HCT116 (cell line): ENCODE measurements around the gene ARID3A. TPM values are rescaled to one million over a fixed set of nuclear protein-coding genes. Genes with fewer than 3 reads are reported as not detected.

Source experiments
- ATAC-seq: fragments of 200-7000 bp; cut with Tn5 transposase; 2 replicates; pipeline ENCODE4 v1.9.1; 2020; ENCODE audit warnings: mild to moderate bottlenecking, moderate library complexity
- BruUV-seq: library from RNA; stranded (reverse); fragments of 400-500 nt; replicated peaks from 2 replicates; lab custom pipeline; 2021; lab: Mats Ljungman, UMichigan
- CTCF ChIA-PET: fragments of 300-600 bp; sonication (Branson Sonifier 250); formaldehyde crosslinking; loops from one replicate; lab custom pipeline; 2021; ENCODE audit warnings: antibody characterized with exemption; lab: Charles Lee
- POLR2A ChIA-PET: fragments of 300-600, 350-600 bp; sonication (Branson Sonifier 250); formaldehyde crosslinking; loops from one replicate; lab custom pipeline; 2021; ENCODE audit warnings: antibody characterized with exemption; lab: Charles Lee
- RAD21 ChIA-PET, 2 experiments: fragments of 300-600 bp; sonication (Branson Sonifier 250); formaldehyde crosslinking; loops; one replicate each; lab custom pipeline; 2023; ENCODE audit warnings: low total read pairs in 2 of 2; ENCODE audit not compliant: uncharacterized antibody in 2 of 2, unreplicated experiment in 2 of 2, low non-redundant PET in 1 of 2; lab: Charles Lee
- DNase-seq: peaks from one replicate; pipeline ENCODE4 v3.0.0-alpha.2; 2010; ENCODE audit warnings: low read depth, low spot score
- H2AFZ ChIP-seq: fragments of 200-600 bp; shearing (Covaris generic), sonication (generic); 2 replicates; pipeline ENCODE4 v1.6.1; 2017; ENCODE audit warnings: low read depth, mixed run types, mixed read lengths, antibody characterized with exemption, low read length; ENCODE audit not compliant: poor library complexity, severe bottlenecking
- H3K27ac ChIP-seq: 2 replicates; pipeline ENCODE4 v1.5.1; 2012; ENCODE audit warnings: low read depth, low read length
- H3K27me3 ChIP-seq: fragments of 200-600 bp; sonication (generic); 2 replicates; pipeline ENCODE4 v1.6.1; 2016; ENCODE audit warnings: mixed run types, low read length, mixed read lengths; ENCODE audit not compliant: insufficient read depth
- H3K36me3 ChIP-seq, 2 experiments: fragments of 200-500 bp in 1 of 2; fragments of 200-600 bp in 1 of 2; sonication (Bioruptor generic) in 1 of 2; sonication (generic) in 1 of 2; 2 replicates each; pipeline versions ENCODE4 v1.5.1 to v1.6.1; 2014 to 2016; ENCODE audit warnings: low read length in 2 of 2, inconsistent platforms in 1 of 2, mixed read lengths in 1 of 2, mixed run types in 1 of 2; ENCODE audit not compliant: insufficient read depth in 2 of 2, control insufficient read depth in 1 of 2
- H3K4me1 ChIP-seq, 2 experiments: fragments of 200-600 bp in 1 of 2; sonication (generic) in 1 of 2; 2 replicates each; pipeline versions ENCODE4 v1.5.1 to v1.6.1; 2012 to 2017; ENCODE audit warnings: low read length in 2 of 2, inconsistent platforms in 1 of 2, mild to moderate bottlenecking in 1 of 2, mixed read lengths in 1 of 2, mixed run types in 1 of 2, moderate library complexity in 1 of 2; ENCODE audit not compliant: insufficient read depth in 2 of 2, control insufficient read depth in 1 of 2
- H3K4me2 ChIP-seq: fragments of 200-600 bp; sonication (generic); 2 replicates; pipeline ENCODE4 v1.6.1; 2017; ENCODE audit warnings: mixed run types, low read length, mixed read lengths
- H3K4me3 ChIP-seq, 2 experiments: fragments of 200-600 bp in 1 of 2; sonication (generic) in 1 of 2; replicated peaks in 1 of 2; 2 replicates each; pipeline ENCODE4 v1.5.1; 2011 to 2016; ENCODE audit warnings: low read length in 2 of 2, control low read depth in 1 of 2, low read depth in 1 of 2, mild to moderate bottlenecking in 1 of 2, mixed read lengths in 1 of 2, mixed run types in 1 of 2
- H3K79me2 ChIP-seq: fragments of 200-600 bp; sonication (generic); 2 replicates; pipeline ENCODE4 v1.6.1; 2017; ENCODE audit warnings: mild to moderate bottlenecking, mixed run types, low read length, moderate library complexity, mixed read lengths; ENCODE audit not compliant: insufficient read depth
- H3K9ac ChIP-seq: fragments of 200-600 bp; sonication (generic); 2 replicates; pipeline ENCODE4 v1.6.1; 2016; ENCODE audit warnings: low read length, mixed read lengths
- H3K9me2 ChIP-seq: fragments of 200-600 bp; sonication (generic), shearing (Covaris generic); 2 replicates; pipeline ENCODE4 v1.6.1; 2017; ENCODE audit warnings: mixed run types, mild to moderate bottlenecking, moderate library complexity; ENCODE audit not compliant: insufficient read depth
- H3K9me3 ChIP-seq, 2 experiments: fragments of 200-500 bp in 1 of 2; fragments of 200-600 bp in 1 of 2; sonication (Bioruptor generic) in 1 of 2; sonication (generic) in 1 of 2; 2 replicates each; pipeline ENCODE4 v1.6.1; 2014 to 2017; ENCODE audit warnings: low read length in 2 of 2, mixed read lengths in 2 of 2, inconsistent platforms in 1 of 2, low read depth in 1 of 2, mild to moderate bottlenecking in 1 of 2, mixed run types in 1 of 2, moderate library complexity in 1 of 2; ENCODE audit not compliant: control insufficient read depth in 1 of 2, insufficient read depth in 1 of 2
- H4K20me1 ChIP-seq: fragments of 200-600 bp; sonication (generic), shearing (Covaris generic); 2 replicates; pipeline ENCODE4 v1.6.1; 2017; ENCODE audit warnings: mixed run types, mild to moderate bottlenecking, moderate library complexity; ENCODE audit not compliant: insufficient read depth
- CEBPB ChIP-seq: IDR thresholded peaks from 2 replicates; pipeline ENCODE4 v1.6.1; 2012; ENCODE audit warnings: low read depth
- EGR1 ChIP-seq: IDR thresholded peaks from 2 replicates; pipeline ENCODE4 v1.6.1; 2012; ENCODE audit warnings: low read depth
- EZH2 ChIP-seq: fragments of 200-600 bp; sonication (generic); IDR thresholded peaks from 2 replicates; pipeline ENCODE4 v1.6.1; 2017; ENCODE audit warnings: antibody characterized with exemption, mixed run types
- RAD21 ChIP-seq: IDR thresholded peaks from 2 replicates; pipeline ENCODE4 v1.6.1; 2012; ENCODE audit warnings: low read depth, mild to moderate bottlenecking
- SIN3A ChIP-seq: IDR thresholded peaks from 2 replicates; pipeline ENCODE4 v1.6.1; 2012; ENCODE audit warnings: low read depth
- SP1 ChIP-seq: IDR thresholded peaks from 2 replicates; pipeline ENCODE4 v1.6.1; 2012; ENCODE audit warnings: low read depth
- SRF ChIP-seq: IDR thresholded peaks from 2 replicates; pipeline ENCODE4 v1.6.1; 2012; ENCODE audit warnings: low read depth
- TCF7L2 ChIP-seq: IDR thresholded peaks from 2 replicates; pipeline ENCODE4 v1.7.0; 2011; ENCODE audit warnings: borderline replicate concordance, inconsistent platforms; ENCODE audit not compliant: insufficient read depth, insufficient read length; ENCODE audit errors: extremely low read depth
- YY1 ChIP-seq: IDR thresholded peaks from 2 replicates; pipeline ENCODE4 v1.6.1; 2011; ENCODE audit warnings: low read length, low read depth, moderate library complexity, mild to moderate bottlenecking; ENCODE audit not compliant: insufficient replicate concordance; ENCODE audit errors: extremely low read depth
- intact Hi-C: fragments of 100-400 bp; cut with micrococcal nuclease; formaldehyde crosslinking; loops from 2 replicates; pipeline ENCODE4 v1.10.0; 2022
- total RNA-seq: library from RNA; stranded (reverse); gene quantifications from one replicate; pipeline ENCODE4 v1.2.1, GENCODE V29; 2021; ENCODE audit not compliant: unreplicated experiment
- TF ChIP-seq, protein P1 (sequence below), 3 experiments: fragments of 200-600 bp in 1 of 3; sonication (generic) in 1 of 3; IDR thresholded peaks in 2 of 3; conservative IDR thresholded peaks in 1 of 3; 2 replicates each; pipeline ENCODE4 v1.5.1; 2012 to 2017; ENCODE audit warnings: low read depth in 2 of 3, low read length in 2 of 3, antibody characterized with exemption in 1 of 3, borderline replicate concordance in 1 of 3, control low read depth in 1 of 3, mild to moderate bottlenecking in 1 of 3, mixed read lengths in 1 of 3, mixed run types in 1 of 3, moderate library complexity in 1 of 3; ENCODE audit not compliant: insufficient read depth in 1 of 3
- TF ChIP-seq, protein P2 (sequence below): IDR thresholded peaks from 2 replicates; pipeline ENCODE4 v1.6.1; 2011; ENCODE audit warnings: mild to moderate bottlenecking, low read length, moderate library complexity; ENCODE audit not compliant: insufficient replicate concordance; ENCODE audit errors: extremely low read depth
- TF ChIP-seq, protein P3 (sequence below): IDR thresholded peaks from 2 replicates; pipeline ENCODE4 v1.6.1; 2012

Gene ARID3A
- total RNA-seq, 1 experiment from 2014 or later, result 21.8 TPM

DNA sequence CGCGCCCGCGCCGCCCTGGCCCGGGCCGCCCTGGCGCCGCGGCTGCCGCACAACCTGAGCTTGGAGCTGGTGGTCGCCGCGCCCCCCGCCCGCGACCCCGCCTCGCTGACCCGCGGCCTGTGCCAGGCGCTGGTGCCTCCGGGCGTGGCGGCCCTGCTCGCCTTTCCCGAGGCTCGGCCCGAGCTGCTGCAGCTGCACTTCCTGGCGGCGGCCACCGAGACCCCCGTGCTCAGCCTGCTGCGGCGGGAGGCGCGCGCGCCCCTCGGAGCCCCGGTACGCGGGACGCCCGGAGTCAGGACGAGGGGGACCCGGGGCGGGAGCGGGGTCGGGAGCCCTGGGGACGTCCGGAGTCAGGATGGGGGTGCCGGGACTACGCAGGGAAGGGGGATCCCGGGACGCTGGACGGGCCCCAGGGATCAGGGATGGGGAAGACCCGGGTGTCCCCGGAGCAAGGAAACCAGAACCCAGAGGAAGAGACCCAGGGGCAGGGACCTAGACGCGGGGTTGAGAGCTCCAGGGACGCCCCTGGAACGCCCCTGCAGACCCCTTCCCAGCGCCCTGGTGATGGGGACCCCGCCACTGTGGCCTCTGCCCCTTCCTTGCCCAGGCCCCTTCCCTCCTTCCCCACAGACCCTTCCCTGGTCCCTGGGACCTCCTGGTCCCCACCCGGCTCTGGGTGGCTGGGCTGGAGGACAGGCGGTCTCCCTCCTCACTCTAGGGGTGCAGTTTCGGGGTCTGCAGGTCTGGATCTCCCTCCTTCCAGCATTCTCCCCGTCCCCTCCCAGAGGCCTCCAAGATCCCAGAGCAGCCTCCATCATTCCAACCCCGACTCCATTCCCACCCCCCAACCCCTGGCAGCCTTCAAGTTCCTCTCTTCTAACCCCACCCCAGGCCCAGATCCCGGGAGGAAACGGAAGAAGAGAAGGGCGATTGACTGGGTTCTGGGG, 75.0 kb downstream of the ARID3A start:
- Histone ChIP-seq H3K4me3 (no peak overlapping the region), H3K9me2 (no peaks in the 10 kb centered on the region), H3K9me3 (no peaks in the 10 kb centered on the region), H3K79me2 (no peaks in the 10 kb centered on the region), H3K4me1 (peaks cover 10 to 20% of the 10 kb centered on the region in 2 experiments), H3K4me2 (peak overlapping the region; percentile 28), H3K36me3 (no peaks in the 10 kb centered on the region), H3K27me3 (no peaks in the 10 kb centered on the region), H4K20me1 (no peaks in the 10 kb centered on the region), H3K27ac (no peak overlapping the region; the same call in 1 of the 2 replicates), H3K9ac (no peak overlapping the region), H2AFZ (peak overlapping the region; percentile 17)
- ChIA-PET RAD21 (interaction anchor here in 1 of 2 experiments (0.6 kb wide), 1 partner anchor 84 kb away, joined by 3 read pairs; no protein-coding TSS in a partner anchor), CTCF (no interaction called here), POLR2A (no interaction called here)
- TF ChIP-seq, protein P1, sequence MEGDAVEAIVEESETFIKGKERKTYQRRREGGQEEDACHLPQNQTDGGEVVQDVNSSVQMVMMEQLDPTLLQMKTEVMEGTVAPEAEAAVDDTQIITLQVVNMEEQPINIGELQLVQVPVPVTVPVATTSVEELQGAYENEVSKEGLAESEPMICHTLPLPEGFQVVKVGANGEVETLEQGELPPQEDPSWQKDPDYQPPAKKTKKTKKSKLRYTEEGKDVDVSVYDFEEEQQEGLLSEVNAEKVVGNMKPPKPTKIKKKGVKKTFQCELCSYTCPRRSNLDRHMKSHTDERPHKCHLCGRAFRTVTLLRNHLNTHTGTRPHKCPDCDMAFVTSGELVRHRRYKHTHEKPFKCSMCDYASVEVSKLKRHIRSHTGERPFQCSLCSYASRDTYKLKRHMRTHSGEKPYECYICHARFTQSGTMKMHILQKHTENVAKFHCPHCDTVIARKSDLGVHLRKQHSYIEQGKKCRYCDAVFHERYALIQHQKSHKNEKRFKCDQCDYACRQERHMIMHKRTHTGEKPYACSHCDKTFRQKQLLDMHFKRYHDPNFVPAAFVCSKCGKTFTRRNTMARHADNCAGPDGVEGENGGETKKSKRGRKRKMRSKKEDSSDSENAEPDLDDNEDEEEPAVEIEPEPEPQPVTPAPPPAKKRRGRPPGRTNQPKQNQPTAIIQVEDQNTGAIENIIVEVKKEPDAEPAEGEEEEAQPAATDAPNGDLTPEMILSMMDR (IDR thresholded peaks at IDR 0.05 in 2 of 3, conservative IDR thresholded peaks at IDR 0.05 in 1 of 3; ENCODE audit: borderline replicate concordance in 1 of 3, insufficient read depth in 1 of 3, low read depth in 2 of 3, low read length in 2 of 3), result no peak
- no peak for TF ChIP-seq SRF
- TF ChIP-seq, protein P2, sequence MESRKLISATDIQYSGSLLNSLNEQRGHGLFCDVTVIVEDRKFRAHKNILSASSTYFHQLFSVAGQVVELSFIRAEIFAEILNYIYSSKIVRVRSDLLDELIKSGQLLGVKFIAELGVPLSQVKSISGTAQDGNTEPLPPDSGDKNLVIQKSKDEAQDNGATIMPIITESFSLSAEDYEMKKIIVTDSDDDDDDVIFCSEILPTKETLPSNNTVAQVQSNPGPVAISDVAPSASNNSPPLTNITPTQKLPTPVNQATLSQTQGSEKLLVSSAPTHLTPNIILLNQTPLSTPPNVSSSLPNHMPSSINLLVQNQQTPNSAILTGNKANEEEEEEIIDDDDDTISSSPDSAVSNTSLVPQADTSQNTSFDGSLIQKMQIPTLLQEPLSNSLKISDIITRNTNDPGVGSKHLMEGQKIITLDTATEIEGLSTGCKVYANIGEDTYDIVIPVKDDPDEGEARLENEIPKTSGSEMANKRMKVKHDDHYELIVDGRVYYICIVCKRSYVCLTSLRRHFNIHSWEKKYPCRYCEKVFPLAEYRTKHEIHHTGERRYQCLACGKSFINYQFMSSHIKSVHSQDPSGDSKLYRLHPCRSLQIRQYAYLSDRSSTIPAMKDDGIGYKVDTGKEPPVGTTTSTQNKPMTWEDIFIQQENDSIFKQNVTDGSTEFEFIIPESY, result no peak
- TF ChIP-seq RAD21, result no peak
- TF ChIP-seq, protein P3, sequence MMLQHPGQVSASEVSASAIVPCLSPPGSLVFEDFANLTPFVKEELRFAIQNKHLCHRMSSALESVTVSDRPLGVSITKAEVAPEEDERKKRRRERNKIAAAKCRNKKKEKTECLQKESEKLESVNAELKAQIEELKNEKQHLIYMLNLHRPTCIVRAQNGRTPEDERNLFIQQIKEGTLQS, result no peak
- TF ChIP-seq YY1, result no peak
- no peak for TF ChIP-seq SP1
- TF ChIP-seq CEBPB, result no peak
- no peak for TF ChIP-seq EZH2
- no peak for TF ChIP-seq TCF7L2
- no peak for TF ChIP-seq EGR1
- TF ChIP-seq SIN3A, result no peak
- no TSS peak for BruUV-seq
- ATAC-seq, result no peak
- no peak for DNase-seq
- intact Hi-C loops, result no loop called here
